ENCODE data around the gene RBBP8NL.

RBBP8NL gene

GRCh38 chr20:62461834-62462233 is 34.5 kb upstream of the RBBP8NL start:
- DNase-seq, result no peak

- no peak for DNase-seq
Observed at GRCh38 chr20:62461157-62461556, 33.8 kb upstream of the RBBP8NL start.

- no peak for DNase-seq
Observed at GRCh38 chr20:62460678-62461077, 33.3 kb upstream of the RBBP8NL start.

GRCh38 chr20:62459488-62459887 is 32.1 kb upstream of the RBBP8NL start:
- DNase-seq, result no peak

GRCh38 chr20:62458275-62459251 is 31.2 kb upstream of the RBBP8NL start:
- DNase-seq, result no peak

GRCh38 chr20:62457831-62458230 is 30.5 kb upstream of the RBBP8NL start:
- DNase-seq, result no peak

- no peak for DNase-seq
Observed at GRCh38 chr20:62457098-62457497, 29.8 kb upstream of the RBBP8NL start.

- DNase-seq, result no peak
Observed at GRCh38 chr20:62455929-62456328, 28.6 kb upstream of the RBBP8NL start.

- DNase-seq, result no peak
Observed at GRCh38 chr20:62454904-62455636, 27.7 kb upstream of the RBBP8NL start.

- DNase-seq, result no peak
Observed at GRCh38 chr20:62453186-62453808, 26.0 kb upstream of the RBBP8NL start.

GRCh38 chr20:62452475-62453095 is 25.2 kb upstream of the RBBP8NL start:
- DNase-seq, result no peak

GRCh38 chr20:62451970-62452369 is 24.6 kb upstream of the RBBP8NL start:
- no peak for DNase-seq

GRCh38 chr20:62451156-62451767 is 23.9 kb upstream of the RBBP8NL start:
- no peak for DNase-seq

GRCh38 chr20:62449951-62450691 is 22.8 kb upstream of the RBBP8NL start:
- DNase-seq, result no peak

- DNase-seq, result no peak
Observed at GRCh38 chr20:62448788-62449187, 21.4 kb upstream of the RBBP8NL start.

GRCh38 chr20:62448038-62448437 is 20.7 kb upstream of the RBBP8NL start:
- DNase-seq, result no peak

GRCh38 chr20:62446888-62447869 is 19.8 kb upstream of the RBBP8NL start:
- no peak for DNase-seq

- no peak for DNase-seq
Observed at GRCh38 chr20:62446481-62446880, 19.1 kb upstream of the RBBP8NL start.

GRCh38 chr20:62445553-62446340 is 18.4 kb upstream of the RBBP8NL start:
- DNase-seq, result no peak

GRCh38 chr20:62444286-62444685 is 16.9 kb upstream of the RBBP8NL start:
- DNase-seq, result no peak
